ENCODE data around the gene RAB10.
"Not testable (repeated sequence)": the region's sequence is repeated elsewhere in the genome, so short reads cannot be mapped to it uniquely, and the experiment has no call there.

Gene RAB10

GRCh38 chr2:26064846-26065245, 31.0 kb downstream of the RAB10 start:
- no peak for DNase-seq

- DNase-seq = no peak
Observed at GRCh38 chr2:26067186-26067974, 33.5 kb downstream of the RAB10 start.

GRCh38 chr2:26067980-26068507, 34.2 kb downstream of the RAB10 start:
- no peak for DNase-seq

- no peak for DNase-seq
Observed at GRCh38 chr2:26068602-26069298, 34.9 kb downstream of the RAB10 start.

- no peak for DNase-seq
Observed at GRCh38 chr2:26070730-26071129, 36.8 kb downstream of the RAB10 start.

GRCh38 chr2:26072925-26073768, 39.3 kb downstream of the RAB10 start:
- DNase-seq = no peak

GRCh38 chr2:26073830-26074229, 39.9 kb downstream of the RAB10 start:
- no peak for DNase-seq

- no peak for DNase-seq
Observed at GRCh38 chr2:26074676-26075075, 40.8 kb downstream of the RAB10 start.

- no peak for DNase-seq
Observed at GRCh38 chr2:26075173-26075572, 41.3 kb downstream of the RAB10 start.

- no peak for DNase-seq
Observed at GRCh38 chr2:26076001-26076587, 42.2 kb downstream of the RAB10 start.

GRCh38 chr2:26077291-26077690, 43.4 kb downstream of the RAB10 start:
- DNase-seq = no peak

- DNase-seq = no peak
Observed at GRCh38 chr2:26078939-26079338, 45.1 kb downstream of the RAB10 start.

GRCh38 chr2:26080356-26080755, 46.5 kb downstream of the RAB10 start:
- DNase-seq = no peak

GRCh38 chr2:26080925-26081324, 47.0 kb downstream of the RAB10 start:
- DNase-seq = not testable (repeated sequence)

GRCh38 chr2:26081556-26081955, 47.7 kb downstream of the RAB10 start:
- DNase-seq = no peak

GRCh38 chr2:26086155-26086637, 52.3 kb downstream of the RAB10 start:
- DNase-seq = no peak

GRCh38 chr2:26086779-26087178, 52.9 kb downstream of the RAB10 start:
- no peak for DNase-seq

- DNase-seq = no peak
Observed at GRCh38 chr2:26088038-26088643, 54.3 kb downstream of the RAB10 start.

- not testable (repeated sequence) for DNase-seq
Observed at GRCh38 chr2:26088931-26089330, 55.0 kb downstream of the RAB10 start.

- DNase-seq = no peak
Observed at GRCh38 chr2:26089337-26089736, 55.5 kb downstream of the RAB10 start.

GRCh38 chr2:26095758-26096157, 61.9 kb downstream of the RAB10 start:
- DNase-seq = no peak

GRCh38 chr2:26099933-26100332, 66.0 kb downstream of the RAB10 start:
- DNase-seq = no peak
